Measurements from ENCODE around the gene CDK9.

GRCh38 chr9:127832248-127832647, 46.4 kb downstream of the CDK9 start:
- TF ChIP-seq EZH2 (IDR thresholded peaks at IDR 0.05; ENCODE audit: borderline replicate concordance, low read depth, low read length, poor library complexity, severe bottlenecking): no peak
- TF ChIP-seq CTCF (conservative IDR thresholded peaks at IDR 0.05; ENCODE audit: low read depth, low read length): no peak
